Muscle of arm (tissue), 12 donors: ENCODE data around the gene LPIN1. TPM values are rescaled to one million over a fixed set of nuclear protein-coding genes. Genes with fewer than 3 reads are reported as not detected.
"Not testable (repeated sequence)": the region's sequence is repeated elsewhere in the genome, so short reads cannot be mapped to it uniquely, and the experiment has no call there.

ENCODE experiments used
- DNase-seq: peaks from one replicate; pipeline ENCODE4 v3.0.0-alpha.2; 2013
- polyA plus RNA-seq, 12 donors: library from polyadenylated mRNA; unstranded; fragments of 120-200 nt; gene quantifications; one replicate each; pipeline ENCODE4 v1.2.1, GENCODE V29; 2013; ENCODE audit not compliant: insufficient read length in 12 of 12

LPIN1 gene
- polyA plus RNA-seq, 12 donors = 13.8 to 207 (median 21.0) TPM

GRCh38 chr2:11808016-11808400 lies 61.6 kb downstream of the LPIN1 start:
- no peak for DNase-seq

- no peak for DNase-seq
Observed at GRCh38 chr2:11809586-11810236, 63.3 kb downstream of the LPIN1 start.

DNA sequence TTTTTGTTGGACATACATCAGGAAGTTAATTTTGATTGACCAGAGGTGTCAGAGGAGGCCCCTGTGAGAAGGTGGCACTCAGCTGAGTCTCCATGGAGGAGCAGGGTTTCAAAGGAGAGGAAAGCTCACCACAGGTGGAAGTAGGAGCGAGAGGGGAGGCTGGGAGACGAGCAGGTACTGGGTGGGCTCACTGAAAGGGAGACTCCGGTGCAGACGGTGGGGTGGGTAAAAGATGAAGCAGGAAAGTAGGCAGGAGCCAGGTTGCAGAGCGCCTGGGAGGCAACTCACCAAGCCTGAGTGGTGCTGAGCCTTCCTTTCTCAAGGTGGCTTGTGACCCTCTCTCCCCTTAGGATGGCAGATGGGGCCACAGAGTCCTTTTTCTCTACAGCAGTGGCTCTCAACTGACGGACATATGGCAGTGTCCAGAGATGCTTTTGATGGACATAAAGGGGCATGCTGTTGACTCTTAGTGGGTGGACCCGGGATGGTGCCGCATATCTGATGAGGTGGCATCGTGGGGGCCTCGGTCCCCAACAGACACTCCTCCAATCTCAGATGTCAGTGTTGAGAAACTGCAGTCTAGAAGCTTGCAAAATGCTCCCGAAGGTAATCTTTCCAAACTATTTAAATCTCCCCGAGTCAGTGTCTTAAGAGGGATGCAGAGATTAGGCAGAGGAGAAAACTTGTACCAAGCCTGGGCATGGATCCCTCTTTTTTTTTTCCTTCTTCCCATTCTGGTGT lies 64.0 kb downstream of the LPIN1 start:
- no peak for DNase-seq

DNA sequence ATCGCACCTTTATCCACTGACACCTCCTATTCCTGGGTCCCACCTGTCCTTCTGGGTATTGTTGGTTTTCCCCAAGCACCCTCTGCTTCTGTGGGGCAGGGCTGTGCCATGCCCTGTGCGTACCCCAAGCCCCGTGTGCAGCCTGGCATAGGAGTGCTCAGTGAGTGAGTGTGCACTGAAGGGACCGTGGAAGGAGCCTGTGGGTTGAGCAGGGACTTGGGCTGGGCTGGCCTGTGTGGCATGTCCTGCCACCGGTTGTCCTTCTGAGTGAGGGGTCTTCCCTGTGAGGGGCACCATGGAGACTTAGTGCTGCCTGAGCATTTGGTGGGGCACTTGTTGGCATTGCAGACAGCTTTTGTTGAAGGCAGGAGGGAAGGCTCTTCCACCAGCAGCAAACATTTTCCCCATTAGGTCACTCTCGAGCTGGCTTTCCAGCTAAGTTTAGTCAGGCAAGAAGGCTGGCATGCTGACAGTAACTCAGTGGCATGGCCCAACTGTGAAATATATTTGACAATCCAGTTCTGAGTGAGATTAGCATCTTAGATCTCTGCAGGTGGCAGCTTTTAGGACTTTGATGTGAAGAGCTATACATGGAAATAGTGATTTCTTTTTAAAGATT lies 64.7 kb downstream of the LPIN1 start:
- no peak for DNase-seq

- DNase-seq = no peak
Observed at GRCh38 chr2:11812466-11813248, 66.2 kb downstream of the LPIN1 start.

DNA sequence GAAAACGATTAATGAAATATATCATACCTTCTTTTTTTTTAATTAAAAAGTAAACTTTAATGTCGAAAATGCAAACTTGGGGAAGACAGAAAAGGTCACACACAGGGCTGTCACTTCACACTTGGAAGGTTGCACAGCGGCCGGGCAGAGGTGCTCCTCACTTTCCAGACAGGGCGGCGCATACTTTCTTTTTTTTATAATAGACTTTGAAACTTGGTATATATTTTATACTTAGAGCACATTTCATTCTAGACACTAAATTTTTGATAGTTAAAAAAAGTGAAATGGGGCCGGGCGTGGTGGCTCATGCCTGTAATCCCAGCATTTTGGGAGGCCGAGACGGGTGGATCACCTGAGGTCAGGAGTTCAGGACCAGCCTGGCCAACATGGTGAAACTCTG lies 66.9 kb downstream of the LPIN1 start:
- DNase-seq = not testable (repeated sequence)

DNA sequence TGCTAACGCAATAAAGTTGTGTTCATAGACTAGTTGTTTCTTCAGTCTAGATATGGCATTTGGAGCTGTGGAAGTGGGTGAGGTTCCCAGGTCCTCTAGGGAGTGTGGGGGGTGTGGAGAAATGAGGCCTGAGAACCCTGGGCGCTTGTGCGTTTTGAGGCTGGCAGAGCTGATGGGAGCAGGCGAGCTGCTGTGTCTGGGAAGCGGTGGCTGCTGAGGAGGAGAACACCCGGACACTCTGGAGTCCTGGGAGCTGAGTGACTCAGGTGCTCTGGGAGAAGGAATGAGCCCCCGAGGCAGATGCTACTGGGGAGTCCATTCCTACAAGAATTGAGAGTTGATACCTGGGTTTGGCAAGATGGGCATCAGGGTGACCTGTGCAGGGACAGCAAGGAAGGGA lies 67.5 kb downstream of the LPIN1 start:
- DNase-seq = no peak

GRCh38 chr2:11814979-11815510 lies 68.6 kb downstream of the LPIN1 start:
- no peak for DNase-seq

- not testable (repeated sequence) for DNase-seq
Observed at GRCh38 chr2:11816935-11817334, 70.5 kb downstream of the LPIN1 start.

GRCh38 chr2:11819235-11819729 lies 72.8 kb downstream of the LPIN1 start:
- DNase-seq = no peak

GRCh38 chr2:11820650-11821049 lies 74.2 kb downstream of the LPIN1 start:
- no peak for DNase-seq

- DNase-seq = no peak
Observed at GRCh38 chr2:11821705-11822104, 75.3 kb downstream of the LPIN1 start.

DNA sequence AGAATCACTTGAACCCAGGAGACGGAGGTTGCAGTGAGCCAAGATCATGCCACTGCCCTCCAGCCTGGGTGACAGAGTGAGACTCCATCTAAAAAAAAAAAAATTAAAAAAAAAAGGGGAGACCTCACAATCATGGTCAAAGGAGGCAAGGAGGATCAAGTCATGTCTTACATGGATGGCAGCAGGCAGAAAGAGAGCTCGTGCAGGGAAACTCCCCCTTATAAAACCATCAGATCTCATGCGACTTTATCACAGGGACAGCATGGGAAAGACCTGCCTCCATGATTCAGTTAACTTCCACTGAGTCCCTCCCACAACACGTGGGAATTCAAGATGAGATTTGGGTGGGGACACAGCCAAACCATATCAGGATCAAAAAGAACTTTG lies 75.9 kb downstream of the LPIN1 start:
- DNase-seq = not testable (repeated sequence)

DNA sequence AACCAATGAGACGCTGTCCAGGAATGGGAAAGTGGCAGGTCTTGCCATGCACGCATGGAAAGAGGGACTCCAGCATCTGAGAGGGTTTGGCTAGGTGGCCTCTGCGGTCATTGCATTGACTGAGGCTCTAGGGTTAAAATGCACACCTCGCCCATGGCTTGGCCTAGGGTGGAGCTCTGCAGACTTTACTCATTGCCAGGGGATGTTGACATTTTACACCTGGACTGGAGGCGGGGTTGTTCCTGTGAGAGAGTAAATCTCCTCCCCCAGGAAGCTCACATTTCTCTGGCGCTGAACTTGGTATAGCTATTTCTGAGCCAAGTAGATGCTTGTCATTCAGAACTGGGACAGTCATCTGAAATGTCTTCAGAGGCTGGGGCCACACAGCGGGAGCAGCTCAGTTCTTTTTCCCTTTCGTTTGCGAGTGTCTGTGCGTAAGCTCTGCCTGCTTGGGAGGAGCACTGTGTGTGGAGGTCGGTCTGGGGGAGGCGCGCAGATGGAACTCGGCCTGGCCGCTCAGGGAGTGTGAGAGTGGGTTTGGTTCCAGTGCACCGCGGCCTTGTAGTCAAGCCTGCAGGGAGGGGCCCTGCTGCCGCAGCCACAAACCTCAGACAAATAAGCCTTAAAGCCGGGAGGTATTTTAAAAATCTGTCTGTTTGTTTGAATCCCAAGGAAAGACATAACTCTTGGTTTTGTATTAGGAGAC lies 76.5 kb downstream of the LPIN1 start:
- peak; percentile 27 for DNase-seq

GRCh38 chr2:11824901-11825828 lies 78.7 kb downstream of the LPIN1 start:
- no peak for DNase-seq

DNA sequence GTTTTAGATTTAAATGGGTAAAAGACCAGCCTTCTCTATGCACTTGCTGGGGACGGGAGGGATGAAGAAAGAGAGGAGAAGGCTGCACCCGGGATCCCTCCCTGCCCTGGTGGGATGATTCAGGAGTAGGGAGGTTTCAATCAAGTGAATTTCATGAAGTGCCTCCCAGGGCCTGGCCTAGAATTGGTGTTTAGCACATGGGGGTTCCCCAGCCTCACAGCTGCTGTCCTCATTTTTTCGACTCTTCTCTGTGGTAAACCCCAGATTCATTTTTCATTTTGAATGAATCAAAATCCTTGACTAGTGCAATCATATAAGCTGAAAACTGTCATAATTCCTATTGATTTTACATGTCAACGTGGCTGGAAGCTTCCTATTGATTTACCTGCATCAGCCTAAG lies 81.1 kb downstream of the LPIN1 start:
- DNase-seq = no peak

GRCh38 chr2:11828933-11829323 lies 82.5 kb downstream of the LPIN1 start:
- DNase-seq = no peak

- DNase-seq = no peak
Observed at GRCh38 chr2:11829324-11829946, 83.0 kb downstream of the LPIN1 start.

DNA sequence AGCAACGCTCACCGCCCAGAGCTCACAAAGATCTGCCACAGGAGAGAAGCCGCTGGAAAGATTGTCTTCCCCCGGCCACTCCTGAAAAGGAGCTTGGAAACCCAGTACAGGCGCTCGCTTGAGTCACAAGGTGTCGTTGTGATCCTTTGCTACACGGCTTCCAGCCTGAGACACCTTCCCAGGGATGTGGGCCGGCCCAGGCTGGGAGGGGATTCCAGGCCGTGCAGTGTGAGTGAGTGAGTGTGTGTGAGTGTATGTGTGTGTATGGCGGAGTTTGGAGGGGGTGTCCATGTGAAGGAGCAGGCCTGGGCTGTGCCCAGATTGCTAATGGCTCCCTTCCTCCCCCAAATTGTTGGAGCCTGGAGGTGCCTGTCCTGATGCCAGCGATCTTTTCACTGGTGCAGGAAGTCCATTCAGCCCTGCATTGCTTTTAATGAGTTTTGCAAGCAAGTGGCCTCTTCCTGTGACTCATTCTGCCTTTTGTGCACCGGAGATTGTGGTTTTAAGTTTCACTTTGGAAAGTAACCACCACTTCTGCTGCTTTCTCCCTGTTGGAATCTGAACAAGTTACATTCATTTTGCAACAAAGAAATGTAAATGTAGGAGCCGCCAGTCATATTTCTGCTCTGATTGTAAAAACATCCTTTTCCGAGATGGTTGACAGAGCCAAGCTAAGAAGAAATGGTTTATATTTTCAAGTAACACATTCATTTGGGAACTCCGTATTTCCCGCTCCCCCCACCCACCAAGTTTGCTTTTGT lies 83.7 kb downstream of the LPIN1 start:
- DNase-seq = peak; percentile 91
